KOPT-K1 (cell line): ENCODE results near the gene PIGC.

ENCODE experiments used
- H3K27ac ChIP-seq: fragments of 200-600 bp; sonication (generic); 2 replicates; pipeline ENCODE4 v1.5.1; 2016; ENCODE audit warnings: antibody characterized with exemption, mild to moderate bottlenecking, low read depth, low read length; ENCODE audit not compliant: poor library complexity, severe bottlenecking
- H3K36me3 ChIP-seq: fragments of 200-600 bp; sonication (generic); 2 replicates; pipeline ENCODE4 v1.5.1; 2017; ENCODE audit warnings: antibody characterized with exemption, mild to moderate bottlenecking, low read length, moderate library complexity; ENCODE audit not compliant: insufficient read depth
- H3K9me3 ChIP-seq: fragments of 200-600 bp; sonication (generic); 2 replicates; pipeline ENCODE4 v1.5.1; 2017; ENCODE audit warnings: antibody characterized with exemption, low read length, mild to moderate bottlenecking; ENCODE audit not compliant: insufficient read depth, poor library complexity, severe bottlenecking

PIGC gene

GRCh38 chr1:172401477-172401876 is 42.4 kb downstream of the PIGC start:
- Histone ChIP-seq H3K36me3 (no peaks in the 10 kb centered on the region), H3K9me3 (no peaks in the 10 kb centered on the region)

GRCh38 chr1:172400722-172401105 is 43.2 kb downstream of the PIGC start:
- H3K27ac ChIP-seq = no peak overlapping the region
- H3K9me3 ChIP-seq = no peaks in the 10 kb centered on the region
- H3K36me3 ChIP-seq = no peaks in the 10 kb centered on the region

More at GRCh38 chr1:172401477-172401876, 42.4 kb downstream of the PIGC start:
- H3K27ac ChIP-seq = no peak overlapping the region

GRCh38 chr1:172399756-172400721 is 43.8 kb downstream of the PIGC start:
- H3K27ac ChIP-seq = no peak overlapping the region
- no peaks in the 10 kb centered on the region for H3K9me3 ChIP-seq
- no peaks in the 10 kb centered on the region for H3K36me3 ChIP-seq

- no peaks in the 10 kb centered on the region for H3K36me3 ChIP-seq
- no peaks in the 10 kb centered on the region for H3K9me3 ChIP-seq
- no peak overlapping the region for H3K27ac ChIP-seq
These were observed 44.7 kb downstream of the PIGC start for GRCh38 chr1:172398970-172399755.

- Histone ChIP-seq H3K27ac (no peak overlapping the region), H3K36me3 (no peaks in the 10 kb centered on the region), H3K9me3 (no peaks in the 10 kb centered on the region)
These were observed 45.7 kb downstream of the PIGC start for GRCh38 chr1:172398193-172398592.

- Histone ChIP-seq H3K27ac (no peak overlapping the region), H3K36me3 (no peaks in the 10 kb centered on the region)
These were observed 46.2 kb downstream of the PIGC start for GRCh38 chr1:172397633-172398032.

GRCh38 chr1:172397221-172397620 is 46.6 kb downstream of the PIGC start:
- H3K36me3 ChIP-seq = no peaks in the 10 kb centered on the region
- H3K9me3 ChIP-seq = no peaks in the 10 kb centered on the region
- H3K27ac ChIP-seq = no peak overlapping the region

More at GRCh38 chr1:172397633-172398032, 46.2 kb downstream of the PIGC start:
- no peaks in the 10 kb centered on the region for H3K9me3 ChIP-seq

GRCh38 chr1:172395576-172395975 is 48.3 kb downstream of the PIGC start:
- Histone ChIP-seq H3K27ac (no peak overlapping the region), H3K9me3 (no peaks in the 10 kb centered on the region), H3K36me3 (no peaks in the 10 kb centered on the region)

- Histone ChIP-seq H3K36me3 (no peaks in the 10 kb centered on the region), H3K27ac (peak overlapping the region; percentile 59), H3K9me3 (no peaks in the 10 kb centered on the region)
These were observed 49.1 kb downstream of the PIGC start for GRCh38 chr1:172394811-172395210.

GRCh38 chr1:172394141-172394751 is 49.6 kb downstream of the PIGC start:
- H3K27ac ChIP-seq = peak overlapping the region; percentile 59
- H3K9me3 ChIP-seq = no peaks in the 10 kb centered on the region

GRCh38 chr1:172393354-172393753 is 50.5 kb downstream of the PIGC start:
- Histone ChIP-seq H3K27ac (no peak overlapping the region), H3K9me3 (no peaks in the 10 kb centered on the region), H3K36me3 (no peaks in the 10 kb centered on the region)

More at GRCh38 chr1:172394141-172394751, 49.6 kb downstream of the PIGC start:
- no peaks in the 10 kb centered on the region for H3K36me3 ChIP-seq

GRCh38 chr1:172391976-172392375 is 51.9 kb downstream of the PIGC start:
- Histone ChIP-seq H3K36me3 (no peaks in the 10 kb centered on the region), H3K27ac (no peak overlapping the region), H3K9me3 (no peaks in the 10 kb centered on the region)
